Spleen (tissue), 11 donors: Measurements from ENCODE around the gene DNASE1L2. TPM values are rescaled to one million over a fixed set of nuclear protein-coding genes. Genes with fewer than 3 reads are reported as not detected.
A peak's percentile ranks its signal among the peaks of the same experiment; 100 is the strongest.
"Not testable (repeated sequence)": the region's sequence is repeated elsewhere in the genome, so short reads cannot be mapped to it uniquely, and the experiment has no call there.

Experiments used
- DNase-seq: peaks from one replicate; pipeline ENCODE4 v3.0.0-alpha.2; 2020
- H3K27ac ChIP-seq, 8 donors: fragments of 200-600 bp; sonication (generic) in 7 of 8; 1 replicate in 4 of 8; 2 replicates in 4 of 8; pipeline versions ENCODE4 v1.5.0 to v1.8.0; 2016 to 2021; ENCODE audit warnings: inconsistent platforms in 4 of 8, mild to moderate bottlenecking in 4 of 8, moderate library complexity in 1 of 8
- H3K27me3 ChIP-seq, 7 donors: fragments of 200-600 bp; sonication (generic) in 6 of 7; replicated peaks in 1 of 7; 1 replicate in 4 of 7; 2 replicates in 3 of 7; pipeline versions ENCODE4 v1.5.0 to v1.8.0; 2016 to 2021; ENCODE audit warnings: inconsistent platforms in 3 of 7, mild to moderate bottlenecking in 1 of 7
- H3K36me3 ChIP-seq, 6 donors: fragments of 200-600 bp; sonication (generic) in 5 of 6; 1 replicate in 4 of 6; 2 replicates in 2 of 6; pipeline versions ENCODE4 v1.5.0 to v1.8.0; 2016 to 2021; ENCODE audit warnings: inconsistent platforms in 2 of 6
- H3K4me1 ChIP-seq, 6 donors: fragments of 200-600 bp; sonication (generic) in 5 of 6; 1 replicate in 3 of 6; 2 replicates in 3 of 6; pipeline versions ENCODE4 v1.5.0 to v1.8.0; 2016 to 2021; ENCODE audit warnings: inconsistent platforms in 3 of 6
- H3K4me3 ChIP-seq, 8 donors: fragments of 200-600 bp; sonication (generic) in 7 of 8; 1 replicate in 4 of 8; 2 replicates in 4 of 8; pipeline versions ENCODE4 v1.5.0 to v1.8.0; 2016 to 2021; ENCODE audit warnings: inconsistent platforms in 4 of 8, mild to moderate bottlenecking in 4 of 8, moderate library complexity in 2 of 8
- H3K9me3 ChIP-seq, 8 donors: fragments of 200-600 bp; sonication (generic) in 7 of 8; 1 replicate in 4 of 8; 2 replicates in 4 of 8; pipeline versions ENCODE4 v1.5.0 to v1.8.0; 2016 to 2021; ENCODE audit warnings: inconsistent platforms in 4 of 8
- POLR2A ChIP-seq, 3 donors: fragments of 450-650 bp; IDR thresholded peaks; one replicate each; pipeline ENCODE4 v1.5.1; 2017; ENCODE audit warnings: antibody characterized with exemption in 3 of 3, mild to moderate bottlenecking in 1 of 3
- POLR2AphosphoS5 ChIP-seq, 3 donors: sonication (generic); formaldehyde crosslinking; IDR thresholded peaks; one replicate each; pipeline ENCODE4 v1.5.1; 2017; ENCODE audit warnings: antibody characterized with exemption in 3 of 3
- WGBS, 5 donors: extraction: QIAGEN DNeasy Blood & Tissue Kit in 3 of 5; methylation state at CpG; one replicate each; pipeline versions ENCODE4 v1.1.5 to v1.1.7; 2013 to 2018; 5-methylcytosine and 5-hydroxymethylcytosine counted together
- intact Hi-C: fragments of 100-400 bp; cut with DNase I; formaldehyde crosslinking; loops from one replicate; pipeline ENCODE4 v1.15.0; 2023; ENCODE audit warnings: low total_unique reads
- polyA plus RNA-seq, 3 donors: library from polyadenylated mRNA; stranded (reverse); fragments of 200-250 nt; gene quantifications; one replicate each; pipeline ENCODE4 v1.2.1, GENCODE V29; 2013
- total RNA-seq, 7 donors: library from RNA; depleted of rRNA in 3 of 7; stranded (reverse); fragments of >200 nt in 3 of 7; fragmentation: NEBNext Ultra II Directional in 4 of 7; extraction: Animal tissue kit (Norgen Biotek cat#: 25700) in 4 of 7; gene quantifications; one replicate each; pipeline versions ENCODE4 v1.1.0 to v1.2.1, GENCODE V29; 2016 to 2021
- TF ChIP-seq, protein P1 (sequence below), 11 experiments: fragments of 200-600 bp in 7 of 11; fragments of 450-650 bp in 4 of 11; sonication (generic) in 4 of 11; IDR thresholded peaks in 8 of 11; conservative IDR thresholded peaks in 3 of 11; 1 replicate in 7 of 11; 2 replicates in 4 of 11; pipeline versions ENCODE4 v1.4.0 to v1.8.0; 2016 to 2021; ENCODE audit warnings: antibody characterized with exemption in 11 of 11, inconsistent platforms in 4 of 11, mild to moderate bottlenecking in 1 of 11
- donor health status: healthy with polysubstance abuse.
- donor health status: DM: no; HTN: no; CAD: no; lungs with moderate emphysema.
- donor health status: DM: no; HTN: no; CAD: no.
- donor health status: Bipolar disorder and iron deficiency.
- donor health status: healthy.
- donor health status: DM: no; HTN: no; CAD: no.
- donor health status: DM: yes; HTN: yes; CAD: no.

DNASE1L2 gene
- total and polyA plus RNA-seq, 10 donors: 0.59 to 2.2 (median 1.2) TPM

DNA sequence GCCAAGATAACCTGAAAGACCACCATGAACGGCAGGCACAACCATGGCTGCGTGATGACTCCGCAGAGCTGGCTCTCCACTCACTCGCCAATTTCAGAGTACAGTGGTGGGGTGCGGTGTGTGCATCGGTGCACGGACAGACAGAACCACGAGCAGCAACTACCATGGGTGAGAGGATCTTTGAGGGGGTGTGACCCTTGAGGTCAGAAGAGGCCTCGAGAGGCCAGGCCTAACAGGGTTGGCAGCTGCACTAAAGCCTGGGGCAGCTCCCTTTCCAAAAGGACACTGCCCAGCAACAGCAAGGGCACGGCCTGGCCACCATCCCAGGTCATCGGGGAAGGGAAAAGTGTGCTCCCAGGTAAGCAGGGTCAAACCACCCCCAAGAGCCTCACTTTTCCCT is 17.0 kb downstream of the DNASE1L2 start:
- H3K27ac ChIP-seq: peak overlapping the region in 5 of 8 donors; percentile 7 to 94 (median 48)
- peaks cover 3 to 64% (median 55%) of the 10 kb centered on the region in 6 donors for H3K36me3 ChIP-seq
- no peaks in the 10 kb centered on the region for H3K9me3 ChIP-seq
- no peaks in the 10 kb centered on the region for H3K27me3 ChIP-seq
- intact Hi-C loops: no loop called here
- H3K4me1 ChIP-seq: peaks cover 9 to 52% (median 29%) of the 10 kb centered on the region in 6 donors
- no peak for DNase-seq
- TF ChIP-seq POLR2AphosphoS5 (IDR thresholded peaks at IDR 0.05) (peak in 1 of 3 donors; percentile 26), POLR2A (IDR thresholded peaks at IDR 0.05) (no peak)
- TF ChIP-seq, protein P1, sequence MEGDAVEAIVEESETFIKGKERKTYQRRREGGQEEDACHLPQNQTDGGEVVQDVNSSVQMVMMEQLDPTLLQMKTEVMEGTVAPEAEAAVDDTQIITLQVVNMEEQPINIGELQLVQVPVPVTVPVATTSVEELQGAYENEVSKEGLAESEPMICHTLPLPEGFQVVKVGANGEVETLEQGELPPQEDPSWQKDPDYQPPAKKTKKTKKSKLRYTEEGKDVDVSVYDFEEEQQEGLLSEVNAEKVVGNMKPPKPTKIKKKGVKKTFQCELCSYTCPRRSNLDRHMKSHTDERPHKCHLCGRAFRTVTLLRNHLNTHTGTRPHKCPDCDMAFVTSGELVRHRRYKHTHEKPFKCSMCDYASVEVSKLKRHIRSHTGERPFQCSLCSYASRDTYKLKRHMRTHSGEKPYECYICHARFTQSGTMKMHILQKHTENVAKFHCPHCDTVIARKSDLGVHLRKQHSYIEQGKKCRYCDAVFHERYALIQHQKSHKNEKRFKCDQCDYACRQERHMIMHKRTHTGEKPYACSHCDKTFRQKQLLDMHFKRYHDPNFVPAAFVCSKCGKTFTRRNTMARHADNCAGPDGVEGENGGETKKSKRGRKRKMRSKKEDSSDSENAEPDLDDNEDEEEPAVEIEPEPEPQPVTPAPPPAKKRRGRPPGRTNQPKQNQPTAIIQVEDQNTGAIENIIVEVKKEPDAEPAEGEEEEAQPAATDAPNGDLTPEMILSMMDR (IDR thresholded peaks at IDR 0.05 in 8 of 11, conservative IDR thresholded peaks at IDR 0.05 in 3 of 11): no peak
- 78 to 85% (median 81%) methylated on average over 10 to 11 of the region's 11 CpGs for WGBS, 5 donors
- no peak overlapping the region for H3K4me3 ChIP-seq

DNA sequence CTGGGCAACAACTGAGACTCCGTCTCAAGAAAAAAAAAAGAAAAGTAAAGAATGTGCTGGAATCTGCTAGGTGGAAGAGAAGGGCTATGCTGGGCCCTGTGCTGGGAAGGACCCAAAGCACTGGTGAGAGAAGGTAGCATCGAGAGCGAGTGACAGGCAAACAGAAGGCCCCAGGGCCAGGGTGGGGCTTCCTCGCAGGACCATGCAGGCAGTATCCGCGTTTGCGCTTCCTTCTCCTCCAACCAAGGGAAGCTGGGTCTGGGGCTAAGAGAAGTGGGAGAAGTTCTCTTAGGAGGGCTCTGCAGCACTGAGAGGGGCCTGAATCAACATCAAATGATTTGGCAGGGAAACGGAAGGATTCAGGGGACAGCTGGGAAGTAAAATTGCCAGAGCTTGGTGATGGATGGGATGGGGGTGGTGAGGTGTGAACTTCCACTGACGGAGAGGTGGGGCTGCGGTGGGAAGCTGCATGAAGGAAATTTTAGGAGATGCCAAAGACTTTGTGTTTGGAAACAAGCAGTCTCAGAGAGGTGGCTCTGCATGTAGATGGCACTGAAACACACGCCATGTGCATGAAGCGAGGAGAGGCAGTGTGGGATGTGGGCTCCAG is 20.4 kb downstream of the DNASE1L2 start:
- TF ChIP-seq POLR2AphosphoS5 (IDR thresholded peaks at IDR 0.05) (no peak), POLR2A (IDR thresholded peaks at IDR 0.05) (no peak)
- TF ChIP-seq, protein P1 (IDR thresholded peaks at IDR 0.05 in 8 of 11, conservative IDR thresholded peaks at IDR 0.05 in 3 of 11): no peak
- intact Hi-C loops: no loop called here
- Histone ChIP-seq H3K4me1 (peaks cover 0 to 25% (median 14%) of the 10 kb centered on the region in 6 donors), H3K9me3 (no peaks in the 10 kb centered on the region), H3K4me3 (no peak overlapping the region), H3K27ac (no peak overlapping the region), H3K27me3 (no peaks in the 10 kb centered on the region), H3K36me3 (peaks cover 3 to 97% (median 88%) of the 10 kb centered on the region in 6 donors)
- DNase-seq: no peak
- WGBS, 5 donors: 86 to 94% (median 89%) methylated on average over 12 of the region's 12 CpGs

DNA sequence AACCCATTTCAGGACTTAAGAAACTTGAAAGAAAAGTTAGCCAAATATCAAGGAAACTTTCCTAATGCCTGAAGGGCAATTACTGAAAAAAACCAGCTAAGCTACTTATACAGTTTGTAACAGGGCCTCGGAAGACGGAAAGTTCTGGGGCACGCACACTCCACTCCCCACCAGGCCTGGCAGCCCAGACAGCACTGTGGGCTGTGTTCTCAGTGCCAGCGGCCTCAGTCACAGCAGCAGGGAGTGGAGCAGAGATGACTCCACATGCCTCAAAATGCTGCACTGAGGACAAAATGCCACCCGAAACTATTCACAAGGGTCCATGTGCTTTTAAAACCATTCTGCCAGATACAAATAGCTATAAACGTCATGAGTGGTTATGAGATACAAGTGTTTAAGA is 21.5 kb downstream of the DNASE1L2 start:
- Histone ChIP-seq H3K9me3 (no peaks in the 10 kb centered on the region), H3K27me3 (no peaks in the 10 kb centered on the region), H3K27ac (no peak overlapping the region), H3K36me3 (peaks cover 3 to 100% (median 98%) of the 10 kb centered on the region in 6 donors), H3K4me1 (peaks cover 0 to 14% (median 3%) of the 10 kb centered on the region in 6 donors), H3K4me3 (no peak overlapping the region)
- WGBS, 5 donors: 90 to 96% (median 93%) methylated on average over 6 of the region's 6 CpGs
- intact Hi-C loops: no loop called here
- peak in 2 of 3 donors; percentile 13 to 22 for TF ChIP-seq POLR2AphosphoS5 (IDR thresholded peaks at IDR 0.05)
- TF ChIP-seq, protein P1 (IDR thresholded peaks at IDR 0.05 in 8 of 11, conservative IDR thresholded peaks at IDR 0.05 in 3 of 11): no peak
- no peak for DNase-seq

DNA sequence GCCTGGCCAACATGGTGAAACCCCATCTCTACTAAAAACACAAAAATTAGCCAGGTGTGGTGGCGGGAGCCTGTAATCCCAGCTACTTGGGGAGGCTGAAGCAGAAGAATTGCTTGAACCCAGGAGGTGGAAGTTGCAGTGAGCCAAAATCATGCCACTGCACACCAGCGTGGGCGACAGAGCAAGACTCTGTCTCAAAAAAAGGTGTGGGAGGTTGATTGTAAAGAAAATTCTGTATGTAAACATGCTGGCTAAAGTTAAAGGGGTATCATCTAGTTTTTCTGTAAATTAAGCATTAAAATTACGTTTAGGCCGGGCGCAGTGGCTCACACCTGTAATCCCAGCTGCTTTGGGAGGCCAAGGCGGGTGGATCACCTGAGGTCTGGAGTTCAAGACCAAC is 22.3 kb downstream of the DNASE1L2 start:
- intact Hi-C loops, H3K27me3 ChIP-seq, DNase-seq, H3K27ac ChIP-seq, H3K9me3 ChIP-seq, H3K4me3 ChIP-seq: not testable (repeated sequence)
- Histone ChIP-seq H3K36me3 (peaks cover 3 to 100% (median 99%) of the 10 kb centered on the region in 6 donors), H3K4me1 (peaks cover 0 to 12% (median 3%) of the 10 kb centered on the region in 6 donors)
- WGBS, 5 donors: 91 to 97% (median 96%) methylated on average over 7 of the region's 7 CpGs
